Left ventricle myocardium inferior (tissue), 1 donor: Measurements from ENCODE around the gene PTGDR. TPM values are rescaled to one million over a fixed set of nuclear protein-coding genes. Genes with fewer than 3 reads are reported as not detected.
A peak's percentile ranks its signal among the peaks of the same experiment; 100 is the strongest.

Experiments used
- DNase-seq: peaks from one replicate; pipeline ENCODE4 v3.0.0-alpha.2; 2020
- H3K27ac ChIP-seq: fragments of 200-600 bp; replicated peaks from 2 replicates; pipeline ENCODE4 v1.8.0; 2021
- H3K27me3 ChIP-seq: fragments of 200-600 bp; 2 replicates; pipeline ENCODE4 v1.8.0; 2021; ENCODE audit warnings: low read depth
- H3K36me3 ChIP-seq: fragments of 200-600 bp; 2 replicates; pipeline ENCODE4 v1.8.0; 2021
- H3K4me1 ChIP-seq: fragments of 200-600 bp; 2 replicates; pipeline ENCODE4 v1.8.0; 2021
- H3K4me3 ChIP-seq: fragments of 200-600 bp; 2 replicates; pipeline ENCODE4 v1.8.0; 2021; ENCODE audit warnings: mild to moderate bottlenecking, moderate library complexity
- H3K9me3 ChIP-seq: fragments of 200-600 bp; replicated peaks from 2 replicates; pipeline ENCODE4 v1.8.0; 2021
- CTCF ChIP-seq: fragments of 200-600 bp; IDR thresholded peaks from 2 replicates; pipeline ENCODE4 v1.8.0; 2021; ENCODE audit warnings: antibody characterized with exemption, mild to moderate bottlenecking, borderline replicate concordance
- intact Hi-C: fragments of 100-400 bp; cut with micrococcal nuclease; formaldehyde crosslinking; loops from one replicate; pipeline ENCODE4 v1.11.0; 2022
- total RNA-seq: library from RNA; stranded (reverse); fragmentation: NEBNext Ultra II Directional; extraction: Animal tissue kit (Norgen Biotek cat#: 25700); gene quantifications from one replicate; pipeline ENCODE4 v1.2.1, GENCODE V29; 2021
- donor health status: DM: no; HTN: yes; CAD: no; lungs with severe emphysema.

Gene PTGDR
- total RNA-seq, 1 donor from 2014 or later = 1.3 TPM

GRCh38 chr14:52263190-52263589 is 4.3 kb upstream of the PTGDR start:
- H3K4me1 ChIP-seq = peaks cover 25% of the 10 kb centered on the region
- H3K9me3 ChIP-seq = no peaks in the 10 kb centered on the region
- intact Hi-C loops = no loop called here
- peaks cover 19% of the 10 kb centered on the region for H3K27me3 ChIP-seq
- TF ChIP-seq CTCF = no peak
- no peak for DNase-seq
- H3K4me3 ChIP-seq = no peak overlapping the region
- no peak overlapping the region for H3K27ac ChIP-seq
- H3K36me3 ChIP-seq = no peaks in the 10 kb centered on the region

GRCh38 chr14:52265253-52265652 is 2.2 kb upstream of the PTGDR start:
- no peak overlapping the region for H3K27ac ChIP-seq
- TF ChIP-seq CTCF = no peak
- intact Hi-C loops = no loop called here

GRCh38 chr14:52266179-52266578 is 1.3 kb upstream of the PTGDR start:
- DNase-seq = no peak
- Histone ChIP-seq H3K36me3 (no peaks in the 10 kb centered on the region), H3K9me3 (no peaks in the 10 kb centered on the region), H3K27ac (peak overlapping the region; percentile 80), H3K27me3 (peaks cover 38% of the 10 kb centered on the region), H3K4me3 (no peak overlapping the region), H3K4me1 (peaks cover 42% of the 10 kb centered on the region)
- intact Hi-C loops = no loop called here
- TF ChIP-seq CTCF = no peak

More at GRCh38 chr14:52265253-52265652, 2.2 kb upstream of the PTGDR start:
- no peak overlapping the region for H3K4me3 ChIP-seq
- H3K9me3 ChIP-seq = no peaks in the 10 kb centered on the region
- peaks cover 38% of the 10 kb centered on the region for H3K27me3 ChIP-seq
- no peak for DNase-seq
- H3K4me1 ChIP-seq = peaks cover 42% of the 10 kb centered on the region
- no peaks in the 10 kb centered on the region for H3K36me3 ChIP-seq

GRCh38 chr14:52266782-52267181 is 716 bp upstream of the PTGDR start:
- Histone ChIP-seq H3K4me1 (peaks cover 42% of the 10 kb centered on the region), H3K27ac (peak overlapping the region; percentile 80), H3K9me3 (no peaks in the 10 kb centered on the region), H3K4me3 (peak overlapping the region; percentile 71), H3K27me3 (peaks cover 38% of the 10 kb centered on the region), H3K36me3 (no peaks in the 10 kb centered on the region)
- intact Hi-C loops = no loop called here
- TF ChIP-seq CTCF = no peak
- DNase-seq = no peak

- DNase-seq = no peak
- no peak for TF ChIP-seq CTCF
- H3K4me1 ChIP-seq = peaks cover 42% of the 10 kb centered on the region
- peak overlapping the region; percentile 80 for H3K27ac ChIP-seq
- no peaks in the 10 kb centered on the region for H3K9me3 ChIP-seq
- peak overlapping the region; percentile 71 for H3K4me3 ChIP-seq
- H3K36me3 ChIP-seq = peaks cover 3% of the 10 kb centered on the region
- intact Hi-C loops = no loop called here
- H3K27me3 ChIP-seq = peaks cover 42% of the 10 kb centered on the region
Measured at GRCh38 chr14:52268279-52269061, 972 bp downstream of the PTGDR start.
